Activated CD8-positive, alpha-beta T cell treated with anti-CD3 and anti-CD28 coated beads for 36 hours (primary cell): ENCODE data around the gene ASTN2. TPM values are rescaled to one million over a fixed set of nuclear protein-coding genes. Genes with fewer than 3 reads are reported as not detected.

Experiments used
- ATAC-seq: fragments of 200-7000 bp; cut with Tn5 transposase; one replicate; pipeline ENCODE4 v1.10.0; 2021; ENCODE audit warnings: mild to moderate bottlenecking, moderate library complexity
- CTCF ChIA-PET: fragments of 350-600 bp; sonication (Branson Sonifier 250); formaldehyde crosslinking; loops from one replicate; lab custom pipeline; 2021; ENCODE audit warnings: antibody characterized with exemption; lab: Charles Lee
- POLR2A ChIA-PET: fragments of 350-600 bp; sonication (Branson Sonifier 250); formaldehyde crosslinking; loops from one replicate; lab custom pipeline; 2021; ENCODE audit warnings: antibody characterized with exemption; lab: Charles Lee
- DNase-seq: peaks from one replicate; pipeline ENCODE4 v3.0.0-alpha.2; 2020
- H3K27ac Mint-ChIP-seq: one replicate; pipeline ENCODE4 v1.8.0; 2021; ENCODE audit warnings: mild to moderate bottlenecking, mixed read lengths
- H3K27me3 Mint-ChIP-seq: one replicate; pipeline ENCODE4 v1.8.0; 2021; ENCODE audit warnings: mixed read lengths
- H3K36me3 Mint-ChIP-seq: one replicate; pipeline ENCODE4 v1.8.0; 2021; ENCODE audit warnings: low read depth, mixed read lengths
- H3K4me1 Mint-ChIP-seq: one replicate; pipeline ENCODE4 v1.8.0; 2021; ENCODE audit warnings: low read depth, mixed read lengths
- H3K4me3 Mint-ChIP-seq: one replicate; pipeline ENCODE4 v1.8.0; 2021; ENCODE audit warnings: mild to moderate bottlenecking, moderate library complexity, mixed read lengths
- H3K9me3 Mint-ChIP-seq: one replicate; pipeline ENCODE4 v1.8.0; 2021; ENCODE audit warnings: mixed read lengths
- CTCF ChIP-seq: fragments of 200-600 bp; IDR thresholded peaks from one replicate; pipeline ENCODE4 v1.8.0; 2022; ENCODE audit warnings: antibody characterized with exemption, mild to moderate bottlenecking
- intact Hi-C: fragments of 100-400 bp; cut with micrococcal nuclease; formaldehyde crosslinking; loops from one replicate; pipeline ENCODE4 v1.10.0; 2022
- total RNA-seq, 2 experiments: library from RNA; stranded (reverse); gene quantifications; one replicate each; pipeline ENCODE4 v1.2.3, GENCODE V29; 2021

Gene ASTN2
- total RNA-seq, 2 experiments from 2014 or later = 5.2 to 5.7 TPM

- Mint-ChIP-seq H3K4me1 (no peaks in the 10 kb centered on the region), H3K4me3 (no peak overlapping the region), H3K27ac (no peak overlapping the region), H3K36me3 (no peaks in the 10 kb centered on the region), H3K9me3 (peaks cover 2% of the 10 kb centered on the region), H3K27me3 (peaks cover under 1% of the 10 kb centered on the region)
- no peak for DNase-seq
- TF ChIP-seq CTCF = no peak
- ATAC-seq = no peak
- POLR2A ChIA-PET = no interaction called here
- intact Hi-C loops = no loop called here
- CTCF ChIA-PET = no interaction called here
These were observed 19.7 kb upstream of the ASTN2 start for GRCh38 chr9:117434566-117434965.

- peaks cover 2% of the 10 kb centered on the region for H3K9me3 Mint-ChIP-seq
- no peaks in the 10 kb centered on the region for H3K4me1 Mint-ChIP-seq
- no peak overlapping the region for H3K27ac Mint-ChIP-seq
- intact Hi-C loops = no loop called here
- H3K36me3 Mint-ChIP-seq = no peaks in the 10 kb centered on the region
- POLR2A ChIA-PET = interaction anchor here (0.8 kb wide), 1 partner anchor 21 kb away, joined by 3 read pairs; no protein-coding TSS in a partner anchor
- CTCF ChIA-PET = no interaction called here
- DNase-seq = no peak
- H3K27me3 Mint-ChIP-seq = peaks cover 2% of the 10 kb centered on the region
- no peak for TF ChIP-seq CTCF
- ATAC-seq = no peak
- H3K4me3 Mint-ChIP-seq = no peak overlapping the region
These were observed 16.0 kb upstream of the ASTN2 start for GRCh38 chr9:117430813-117431212.

- DNase-seq (no peak), ATAC-seq (no peak)
- Mint-ChIP-seq H3K27ac (no peak overlapping the region), H3K4me3 (no peak overlapping the region), H3K4me1 (no peaks in the 10 kb centered on the region), H3K36me3 (no peaks in the 10 kb centered on the region), H3K27me3 (peaks cover 3% of the 10 kb centered on the region), H3K9me3 (peaks cover 2% of the 10 kb centered on the region)
- intact Hi-C loops = no loop called here
- no peak for TF ChIP-seq CTCF
- CTCF ChIA-PET = no interaction called here
- POLR2A ChIA-PET = no interaction called here
These were observed 12.6 kb upstream of the ASTN2 start for GRCh38 chr9:117427357-117427913.

GRCh38 chr9:117425566-117425965 is 10.7 kb upstream of the ASTN2 start:
- Mint-ChIP-seq H3K9me3 (no peaks in the 10 kb centered on the region), H3K27ac (no peak overlapping the region), H3K36me3 (no peaks in the 10 kb centered on the region), H3K4me1 (no peaks in the 10 kb centered on the region), H3K4me3 (no peak overlapping the region), H3K27me3 (peaks cover 3% of the 10 kb centered on the region)
- no peak for ATAC-seq
- DNase-seq = no peak
- CTCF ChIA-PET = no interaction called here
- no peak for TF ChIP-seq CTCF
- intact Hi-C loops = no loop called here
- POLR2A ChIA-PET = no interaction called here

GRCh38 chr9:117424291-117424690 is 9.4 kb upstream of the ASTN2 start:
- no peak for TF ChIP-seq CTCF
- Mint-ChIP-seq H3K27ac (no peak overlapping the region), H3K4me3 (no peak overlapping the region), H3K4me1 (no peaks in the 10 kb centered on the region), H3K9me3 (no peaks in the 10 kb centered on the region), H3K27me3 (peaks cover 2% of the 10 kb centered on the region), H3K36me3 (no peaks in the 10 kb centered on the region)
- ChIA-PET POLR2A (no interaction called here), CTCF (no interaction called here)
- DNase-seq (no peak), ATAC-seq (no peak)
- intact Hi-C loops = no loop called here
